HEK293 (cell line): ENCODE results near the gene WDR7.

ENCODE experiments used
- CTCF ChIA-PET: fragments of 350-600 bp; formaldehyde crosslinking; extraction: SDS; loops from one replicate; lab custom pipeline; 2021; ENCODE audit warnings: antibody characterized with exemption; lab: Yijun Ruan, JAX
- POLR2A ChIA-PET: fragments of 300-600 bp; formaldehyde crosslinking; extraction: SDS; loops from one replicate; lab custom pipeline; 2020; ENCODE audit warnings: antibody characterized with exemption, inconsistent platforms; lab: Yijun Ruan, JAX
- H3K27ac ChIP-seq: fragments of 200-500 bp; sonication (Bioruptor generic); 2 replicates; pipeline ENCODE4 v1.5.1; 2014; ENCODE audit warnings: low read depth, low read length, control low read depth, inconsistent platforms; ENCODE audit errors: extremely low read depth
- H3K36me3 ChIP-seq, 2 experiments: fragments of 200-500 bp in 1 of 2; sonication (Bioruptor generic) in 1 of 2; 1 replicate in 1 of 2; 2 replicates in 1 of 2; pipeline ENCODE4 v1.5.1; 2014 to 2017; ENCODE audit warnings: inconsistent platforms in 2 of 2, low read length in 2 of 2; ENCODE audit not compliant: control insufficient read depth in 2 of 2, insufficient read depth in 1 of 2
- H3K4me1 ChIP-seq: fragments of 200-500 bp; sonication (Bioruptor generic); 2 replicates; pipeline ENCODE4 v1.5.1; 2014; ENCODE audit warnings: mild to moderate bottlenecking, low read length, inconsistent platforms; ENCODE audit not compliant: control insufficient read depth, insufficient read depth
- H3K4me3 ChIP-seq: 2 replicates; pipeline ENCODE4 v1.5.1; 2011; ENCODE audit warnings: low read depth, mild to moderate bottlenecking, control low read depth, low read length, moderate library complexity
- H3K9me3 ChIP-seq: fragments of 200-500 bp; sonication (Bioruptor generic); 2 replicates; pipeline ENCODE4 v1.5.1; 2014; ENCODE audit warnings: low read depth, low read length, inconsistent platforms; ENCODE audit not compliant: control insufficient read depth, insufficient read depth
- BCL11B ChIP-seq: fragments of 450-650 bp; formaldehyde crosslinking; IDR thresholded peaks from 2 replicates; pipeline ENCODE4 v1.5.1; 2016; ENCODE audit warnings: low read depth, missing biosample characterization, missing genetic modification characterization
- GLIS1 ChIP-seq: fragments of 450-650 bp; formaldehyde crosslinking; IDR thresholded peaks from 2 replicates; pipeline ENCODE4 v1.5.1; 2016; ENCODE audit warnings: missing biosample characterization, missing genetic modification characterization
- IKZF3 ChIP-seq: fragments of 450-650 bp; IDR thresholded peaks from 2 replicates; pipeline ENCODE4 v1.5.0; 2018; ENCODE audit warnings: missing biosample characterization, mild to moderate bottlenecking, missing genetic modification characterization, moderate library complexity
- KLF1 ChIP-seq: fragments of 450-650 bp; formaldehyde crosslinking; IDR thresholded peaks from 2 replicates; pipeline ENCODE4 v1.5.1; 2016; ENCODE audit warnings: missing biosample characterization, missing genetic modification characterization
- KLF16 ChIP-seq: fragments of 450-650 bp; formaldehyde crosslinking; IDR thresholded peaks from 2 replicates; pipeline ENCODE4 v1.5.1; 2017; ENCODE audit warnings: missing biosample characterization, missing genetic modification characterization
- SP7 ChIP-seq: fragments of 450-650 bp; formaldehyde crosslinking; IDR thresholded peaks from 2 replicates; pipeline ENCODE4 v1.5.1; 2016; ENCODE audit warnings: missing biosample characterization, missing genetic modification characterization
- TSHZ1 ChIP-seq: fragments of 450-650 bp; formaldehyde crosslinking; IDR thresholded peaks from 2 replicates; pipeline ENCODE4 v1.5.1; 2016; ENCODE audit warnings: missing biosample characterization, missing genetic modification characterization, borderline replicate concordance
- ZBTB17 ChIP-seq: fragments of 450-650 bp; formaldehyde crosslinking; IDR thresholded peaks from 2 replicates; pipeline ENCODE4 v1.5.1; 2016; ENCODE audit warnings: missing biosample characterization, missing genetic modification characterization
- ZBTB20 ChIP-seq: fragments of 450-650 bp; formaldehyde crosslinking; IDR thresholded peaks from 2 replicates; pipeline ENCODE4 v1.5.1; 2016; ENCODE audit warnings: missing biosample characterization, missing genetic modification characterization
- ZBTB48 ChIP-seq: fragments of 450-650 bp; formaldehyde crosslinking; IDR thresholded peaks from 2 replicates; pipeline ENCODE4 v1.5.1; 2016; ENCODE audit warnings: missing biosample characterization, missing genetic modification characterization
- ZBTB8A ChIP-seq: fragments of 450-650 bp; formaldehyde crosslinking; IDR thresholded peaks from 2 replicates; pipeline ENCODE4 v1.5.1; 2016; ENCODE audit warnings: missing biosample characterization, missing genetic modification characterization
- ZNF132 ChIP-seq: fragments of 450-650 bp; formaldehyde crosslinking; IDR thresholded peaks from 2 replicates; pipeline ENCODE4 v1.5.1; 2017; ENCODE audit warnings: missing biosample characterization, missing genetic modification characterization, borderline replicate concordance
- ZNF184 ChIP-seq: fragments of 450-650 bp; IDR thresholded peaks from 2 replicates; pipeline ENCODE4 v1.5.1; 2018; ENCODE audit warnings: missing biosample characterization, mild to moderate bottlenecking, missing genetic modification characterization
- ZNF239 ChIP-seq: fragments of 450-650 bp; formaldehyde crosslinking; IDR thresholded peaks from 2 replicates; pipeline ENCODE4 v1.5.1; 2016; ENCODE audit warnings: missing biosample characterization, missing genetic modification characterization
- ZNF350 ChIP-seq: fragments of 450-650 bp; formaldehyde crosslinking; IDR thresholded peaks from 2 replicates; pipeline ENCODE4 v1.5.0; 2017; ENCODE audit warnings: missing biosample characterization, mild to moderate bottlenecking, missing genetic modification characterization
- ZNF354C ChIP-seq: fragments of 450-650 bp; formaldehyde crosslinking; IDR thresholded peaks from 2 replicates; pipeline ENCODE4 v1.5.1; 2016; ENCODE audit warnings: missing biosample characterization, missing genetic modification characterization, low read depth, borderline replicate concordance
- ZNF555 ChIP-seq: fragments of 450-650 bp; formaldehyde crosslinking; conservative IDR thresholded peaks from 2 replicates; pipeline ENCODE4 v1.5.1; 2017; ENCODE audit warnings: missing biosample characterization, mild to moderate bottlenecking, missing genetic modification characterization, inconsistent platforms
- ZNF558 ChIP-seq: fragments of 450-650 bp; formaldehyde crosslinking; IDR thresholded peaks from 2 replicates; pipeline ENCODE4 v1.5.1; 2016; ENCODE audit warnings: missing biosample characterization, missing genetic modification characterization
- ZNF585B ChIP-seq: fragments of 450-650 bp; formaldehyde crosslinking; IDR thresholded peaks from 2 replicates; pipeline ENCODE4 v1.5.1; 2016; ENCODE audit warnings: missing biosample characterization, missing genetic modification characterization
- ZNF624 ChIP-seq: fragments of 450-650 bp; formaldehyde crosslinking; IDR thresholded peaks from 2 replicates; pipeline ENCODE4 v1.5.1; 2017; ENCODE audit warnings: missing biosample characterization, missing genetic modification characterization
- ZNF645 ChIP-seq: fragments of 450-650 bp; formaldehyde crosslinking; IDR thresholded peaks from 2 replicates; pipeline ENCODE4; 2016; ENCODE audit warnings: missing biosample characterization, missing genetic modification characterization
- ZNF830 ChIP-seq: fragments of 450-650 bp; IDR thresholded peaks from 2 replicates; pipeline ENCODE4 v1.5.0; 2018; ENCODE audit warnings: missing biosample characterization, missing genetic modification characterization, low read depth, mild to moderate bottlenecking, moderate library complexity
- ZNF837 ChIP-seq: fragments of 450-650 bp; formaldehyde crosslinking; IDR thresholded peaks from 2 replicates; pipeline ENCODE4 v1.5.1; 2016; ENCODE audit warnings: missing biosample characterization, missing genetic modification characterization
- TF ChIP-seq, protein P1 (sequence below): fragments of 450-650 bp; formaldehyde crosslinking; IDR thresholded peaks from 2 replicates; pipeline ENCODE4 v1.5.1; 2017; ENCODE audit warnings: missing biosample characterization, missing genetic modification characterization
- TF ChIP-seq, protein P2 (sequence below): fragments of 450-650 bp; formaldehyde crosslinking; IDR thresholded peaks from 2 replicates; pipeline ENCODE4 v1.5.1; 2017; ENCODE audit warnings: missing biosample characterization, missing genetic modification characterization
- TF ChIP-seq, protein P3 (sequence below): fragments of 450-650 bp; formaldehyde crosslinking; IDR thresholded peaks from 2 replicates; pipeline ENCODE4 v1.5.1; 2016; ENCODE audit warnings: missing biosample characterization, missing genetic modification characterization
- TF ChIP-seq, protein P4 (sequence below): fragments of 450-650 bp; formaldehyde crosslinking; optimal IDR thresholded peaks from 2 replicates; pipeline ENCODE3; 2016; ENCODE audit warnings: missing biosample characterization, mild to moderate bottlenecking, missing genetic modification characterization

Gene WDR7

GRCh38 chr18:57002627-57003026 lies 351.5 kb downstream of the WDR7 start:
- Histone ChIP-seq H3K4me1 (peaks cover 23% of the 10 kb centered on the region), H3K36me3 (no peaks in the 10 kb centered on the region), H3K4me3 (no peak overlapping the region), H3K27ac (no peak overlapping the region), H3K9me3 (no peaks in the 10 kb centered on the region)
- CTCF ChIA-PET, result interaction anchor here (0.6 to 1.8 kb wide), 2 partner anchors 9 to 133 kb away, joined by 3 to 5 read pairs; no protein-coding TSS in a partner anchor
- POLR2A ChIA-PET, result no interaction called here
- TF ChIP-seq GLIS1 (tag by site-specific recombination) (peak; percentile 31; the same call in 1 of the 2 replicates), ZNF558 (tag by site-specific recombination) (no peak), ZNF184 (tag by site-specific recombination) (no peak), ZNF837 (tag by site-specific recombination) (no peak), ZNF624 (tag by site-specific recombination) (no peak), SP7 (peak; percentile 36), IKZF3 (tag by site-specific recombination) (0 out of 2 replicates have a peak, but pooled peaks have one; percentile 22), ZBTB20 (no peak), ZBTB8A (tag by site-specific recombination) (no peak), ZNF555 (tag by site-specific recombination) (no peak), ZBTB17 (tag by site-specific recombination) (no peak), ZNF239 (no peak), ZBTB48 (tag by site-specific recombination) (no peak), ZNF645 (tag by site-specific recombination) (no peak), ZNF350 (no peak), KLF1 (tag by site-specific recombination) (no peak), ZNF132 (no peak), ZNF830 (tag by site-specific recombination) (no peak), ZNF354C (no peak), BCL11B (tag by site-specific recombination) (no peak), KLF16 (tag by site-specific recombination) (no peak), TSHZ1 (tag by site-specific recombination) (no peak), ZNF585B (no peak)
- TF ChIP-seq, protein P1, sequence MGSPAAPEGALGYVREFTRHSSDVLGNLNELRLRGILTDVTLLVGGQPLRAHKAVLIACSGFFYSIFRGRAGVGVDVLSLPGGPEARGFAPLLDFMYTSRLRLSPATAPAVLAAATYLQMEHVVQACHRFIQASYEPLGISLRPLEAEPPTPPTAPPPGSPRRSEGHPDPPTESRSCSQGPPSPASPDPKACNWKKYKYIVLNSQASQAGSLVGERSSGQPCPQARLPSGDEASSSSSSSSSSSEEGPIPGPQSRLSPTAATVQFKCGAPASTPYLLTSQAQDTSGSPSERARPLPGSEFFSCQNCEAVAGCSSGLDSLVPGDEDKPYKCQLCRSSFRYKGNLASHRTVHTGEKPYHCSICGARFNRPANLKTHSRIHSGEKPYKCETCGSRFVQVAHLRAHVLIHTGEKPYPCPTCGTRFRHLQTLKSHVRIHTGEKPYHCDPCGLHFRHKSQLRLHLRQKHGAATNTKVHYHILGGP (tag by site-specific recombination), result no peak
- TF ChIP-seq, protein P2, sequence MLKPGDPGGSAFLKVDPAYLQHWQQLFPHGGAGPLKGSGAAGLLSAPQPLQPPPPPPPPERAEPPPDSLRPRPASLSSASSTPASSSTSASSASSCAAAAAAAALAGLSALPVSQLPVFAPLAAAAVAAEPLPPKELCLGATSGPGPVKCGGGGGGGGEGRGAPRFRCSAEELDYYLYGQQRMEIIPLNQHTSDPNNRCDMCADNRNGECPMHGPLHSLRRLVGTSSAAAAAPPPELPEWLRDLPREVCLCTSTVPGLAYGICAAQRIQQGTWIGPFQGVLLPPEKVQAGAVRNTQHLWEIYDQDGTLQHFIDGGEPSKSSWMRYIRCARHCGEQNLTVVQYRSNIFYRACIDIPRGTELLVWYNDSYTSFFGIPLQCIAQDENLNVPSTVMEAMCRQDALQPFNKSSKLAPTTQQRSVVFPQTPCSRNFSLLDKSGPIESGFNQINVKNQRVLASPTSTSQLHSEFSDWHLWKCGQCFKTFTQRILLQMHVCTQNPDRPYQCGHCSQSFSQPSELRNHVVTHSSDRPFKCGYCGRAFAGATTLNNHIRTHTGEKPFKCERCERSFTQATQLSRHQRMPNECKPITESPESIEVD (tag by site-specific recombination), result peak; percentile 32; the same call in 1 of the 2 replicates
- TF ChIP-seq, protein P3, sequence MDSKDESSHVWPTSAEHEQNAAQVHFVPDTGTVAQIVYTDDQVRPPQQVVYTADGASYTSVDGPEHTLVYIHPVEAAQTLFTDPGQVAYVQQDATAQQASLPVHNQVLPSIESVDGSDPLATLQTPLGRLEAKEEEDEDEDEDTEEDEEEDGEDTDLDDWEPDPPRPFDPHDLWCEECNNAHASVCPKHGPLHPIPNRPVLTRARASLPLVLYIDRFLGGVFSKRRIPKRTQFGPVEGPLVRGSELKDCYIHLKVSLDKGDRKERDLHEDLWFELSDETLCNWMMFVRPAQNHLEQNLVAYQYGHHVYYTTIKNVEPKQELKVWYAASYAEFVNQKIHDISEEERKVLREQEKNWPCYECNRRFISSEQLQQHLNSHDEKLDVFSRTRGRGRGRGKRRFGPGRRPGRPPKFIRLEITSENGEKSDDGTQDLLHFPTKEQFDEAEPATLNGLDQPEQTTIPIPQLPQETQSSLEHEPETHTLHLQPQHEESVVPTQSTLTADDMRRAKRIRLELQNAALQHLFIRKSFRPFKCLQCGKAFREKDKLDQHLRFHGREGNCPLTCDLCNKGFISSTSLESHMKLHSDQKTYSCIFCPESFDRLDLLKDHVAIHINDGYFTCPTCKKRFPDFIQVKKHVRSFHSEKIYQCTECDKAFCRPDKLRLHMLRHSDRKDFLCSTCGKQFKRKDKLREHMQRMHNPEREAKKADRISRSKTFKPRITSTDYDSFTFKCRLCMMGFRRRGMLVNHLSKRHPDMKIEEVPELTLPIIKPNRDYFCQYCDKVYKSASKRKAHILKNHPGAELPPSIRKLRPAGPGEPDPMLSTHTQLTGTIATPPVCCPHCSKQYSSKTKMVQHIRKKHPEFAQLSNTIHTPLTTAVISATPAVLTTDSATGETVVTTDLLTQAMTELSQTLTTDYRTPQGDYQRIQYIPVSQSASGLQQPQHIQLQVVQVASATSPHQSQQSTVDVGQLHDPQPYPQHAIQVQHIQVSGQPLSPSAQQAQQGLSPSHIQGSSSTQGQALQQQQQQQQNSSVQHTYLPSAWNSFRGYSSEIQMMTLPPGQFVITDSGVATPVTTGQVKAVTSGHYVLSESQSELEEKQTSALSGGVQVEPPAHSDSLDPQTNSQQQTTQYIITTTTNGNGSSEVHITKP (tag by site-specific recombination), result no peak
- TF ChIP-seq, protein P4, sequence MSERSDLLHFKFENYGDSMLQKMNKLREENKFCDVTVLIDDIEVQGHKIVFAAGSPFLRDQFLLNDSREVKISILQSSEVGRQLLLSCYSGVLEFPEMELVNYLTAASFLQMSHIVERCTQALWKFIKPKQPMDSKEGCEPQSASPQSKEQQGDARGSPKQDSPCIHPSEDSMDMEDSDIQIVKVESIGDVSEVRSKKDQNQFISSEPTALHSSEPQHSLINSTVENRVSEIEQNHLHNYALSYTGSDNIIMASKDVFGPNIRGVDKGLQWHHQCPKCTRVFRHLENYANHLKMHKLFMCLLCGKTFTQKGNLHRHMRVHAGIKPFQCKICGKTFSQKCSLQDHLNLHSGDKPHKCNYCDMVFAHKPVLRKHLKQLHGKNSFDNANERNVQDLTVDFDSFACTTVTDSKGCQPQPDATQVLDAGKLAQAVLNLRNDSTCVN, result no peak
